ENCODE measurements around the gene WDCP. TPM values are rescaled to one million over a fixed set of nuclear protein-coding genes. Genes with fewer than 3 reads are reported as not detected.
A peak's percentile ranks its signal among the peaks of the same experiment; 100 is the strongest.
"Not testable (repeated sequence)": the region's sequence is repeated elsewhere in the genome, so short reads cannot be mapped to it uniquely, and the experiment has no call there.

Gene WDCP, protein sequence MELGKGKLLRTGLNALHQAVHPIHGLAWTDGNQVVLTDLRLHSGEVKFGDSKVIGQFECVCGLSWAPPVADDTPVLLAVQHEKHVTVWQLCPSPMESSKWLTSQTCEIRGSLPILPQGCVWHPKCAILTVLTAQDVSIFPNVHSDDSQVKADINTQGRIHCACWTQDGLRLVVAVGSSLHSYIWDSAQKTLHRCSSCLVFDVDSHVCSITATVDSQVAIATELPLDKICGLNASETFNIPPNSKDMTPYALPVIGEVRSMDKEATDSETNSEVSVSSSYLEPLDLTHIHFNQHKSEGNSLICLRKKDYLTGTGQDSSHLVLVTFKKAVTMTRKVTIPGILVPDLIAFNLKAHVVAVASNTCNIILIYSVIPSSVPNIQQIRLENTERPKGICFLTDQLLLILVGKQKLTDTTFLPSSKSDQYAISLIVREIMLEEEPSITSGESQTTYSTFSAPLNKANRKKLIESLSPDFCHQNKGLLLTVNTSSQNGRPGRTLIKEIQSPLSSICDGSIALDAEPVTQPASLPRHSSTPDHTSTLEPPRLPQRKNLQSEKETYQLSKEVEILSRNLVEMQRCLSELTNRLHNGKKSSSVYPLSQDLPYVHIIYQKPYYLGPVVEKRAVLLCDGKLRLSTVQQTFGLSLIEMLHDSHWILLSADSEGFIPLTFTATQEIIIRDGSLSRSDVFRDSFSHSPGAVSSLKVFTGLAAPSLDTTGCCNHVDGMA
- total RNA-seq, result 3.0 TPM

- Histone ChIP-seq H3K4me3 (ENCODE audit: low read length) (peak within 1 kb of the TSS; percentile 75), H3K4me1 (ENCODE audit: insufficient read depth, low read length) (peaks cover 30% of the 10 kb centered on the region), H3K27me3 (ENCODE audit: insufficient read depth, low read length) (peaks cover 17% of the 10 kb centered on the region), H3K9me3 (ENCODE audit: low read depth, low read length) (no peaks in the 10 kb centered on the region)
Measured at GRCh38 chr2:24046930-24047702, at the start of gene WDCP. WDCP (minus strand) TSS chr2:24047391; CDS start chr2:24039494, 7,897 bp downstream.

DNA sequence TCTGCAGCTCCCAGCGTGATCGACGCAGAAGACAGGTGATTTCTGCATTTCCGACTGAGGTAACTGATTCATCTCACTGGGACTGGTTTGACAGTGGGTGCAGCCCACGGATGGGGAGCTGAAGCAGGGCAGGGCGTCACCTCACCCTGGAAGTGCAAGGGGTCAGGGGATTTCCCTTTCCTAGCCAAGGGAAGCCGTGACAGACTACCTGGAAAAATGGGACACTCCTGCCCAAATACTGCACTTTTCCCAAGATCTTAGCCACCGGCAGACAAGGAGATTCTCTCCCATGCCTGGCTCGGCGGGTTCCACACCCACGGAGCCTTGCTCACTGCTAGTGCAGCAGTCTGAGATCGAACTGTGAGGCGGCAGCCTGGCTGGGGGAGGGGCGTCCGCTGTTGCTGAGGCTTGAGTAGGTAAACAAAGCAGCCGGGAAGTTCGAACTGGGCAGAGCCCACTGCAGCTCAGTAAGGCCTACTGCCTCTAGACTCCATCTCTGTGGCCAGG lies 48.0 kb upstream of the WDCP start:
- H3K4me3 ChIP-seq (ENCODE audit: low read length); H3K4me1 ChIP-seq (ENCODE audit: insufficient read depth, low read length); H3K9me3 ChIP-seq (ENCODE audit: low read depth, low read length); H3K27me3 ChIP-seq (ENCODE audit: insufficient read depth, low read length): not testable (repeated sequence)

- not testable (repeated sequence) for H3K4me3 ChIP-seq (ENCODE audit: low read length); H3K4me1 ChIP-seq (ENCODE audit: insufficient read depth, low read length); H3K27me3 ChIP-seq (ENCODE audit: insufficient read depth, low read length); H3K9me3 ChIP-seq (ENCODE audit: low read depth, low read length)
Measured at GRCh38 chr2:24093270-24093669, 46.1 kb upstream of the WDCP start.

DNA sequence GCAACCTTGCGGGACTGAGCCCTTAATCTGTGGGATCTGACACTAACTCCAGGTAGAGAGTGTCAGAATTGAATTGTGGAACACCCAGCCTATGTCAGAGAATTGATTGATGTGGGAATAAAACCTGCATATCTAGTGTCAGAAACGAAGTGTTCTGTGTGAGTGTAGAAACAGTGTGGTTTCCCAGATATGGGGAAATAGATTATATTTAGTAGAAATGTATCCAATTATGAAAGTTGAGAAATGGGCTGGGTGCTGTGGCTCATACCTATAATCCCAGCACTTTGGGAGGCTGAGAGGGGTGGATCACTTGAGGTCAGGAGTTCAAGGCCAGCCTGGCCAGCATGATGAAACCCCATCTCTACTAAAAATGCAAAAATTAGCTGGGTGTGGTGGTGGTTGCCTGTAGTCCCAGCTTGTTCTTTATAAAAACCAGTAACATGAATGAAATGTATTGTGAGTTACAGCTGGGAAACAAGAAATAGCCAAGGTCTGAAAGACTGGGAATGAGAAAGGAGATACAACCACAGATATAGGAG lies 41.7 kb upstream of the WDCP start:
- Histone ChIP-seq H3K4me1 (ENCODE audit: insufficient read depth, low read length) (peaks cover 19% of the 10 kb centered on the region), H3K9me3 (ENCODE audit: low read depth, low read length) (no peaks in the 10 kb centered on the region), H3K4me3 (ENCODE audit: low read length) (no peak overlapping the region), H3K27me3 (ENCODE audit: insufficient read depth, low read length) (no peaks in the 10 kb centered on the region)

GRCh38 chr2:24087032-24087431 lies 39.8 kb upstream of the WDCP start:
- H3K9me3 ChIP-seq (ENCODE audit: low read depth, low read length), result no peaks in the 10 kb centered on the region
- no peak overlapping the region for H3K4me3 ChIP-seq (ENCODE audit: low read length)
- no peaks in the 10 kb centered on the region for H3K27me3 ChIP-seq (ENCODE audit: insufficient read depth, low read length)
- H3K4me1 ChIP-seq (ENCODE audit: insufficient read depth, low read length), result peaks cover 38% of the 10 kb centered on the region

GRCh38 chr2:24086241-24086640 lies 39.0 kb upstream of the WDCP start:
- Histone ChIP-seq H3K4me1 (ENCODE audit: insufficient read depth, low read length) (peaks cover 46% of the 10 kb centered on the region), H3K4me3 (ENCODE audit: low read length) (no peak overlapping the region), H3K27me3 (ENCODE audit: insufficient read depth, low read length) (no peaks in the 10 kb centered on the region), H3K9me3 (ENCODE audit: low read depth, low read length) (no peaks in the 10 kb centered on the region)

- H3K27me3 ChIP-seq (ENCODE audit: insufficient read depth, low read length), result no peaks in the 10 kb centered on the region
- peak overlapping the region; percentile 53 for H3K4me3 ChIP-seq (ENCODE audit: low read length)
- peaks cover 55% of the 10 kb centered on the region for H3K4me1 ChIP-seq (ENCODE audit: insufficient read depth, low read length)
- H3K9me3 ChIP-seq (ENCODE audit: low read depth, low read length), result no peaks in the 10 kb centered on the region
Measured at GRCh38 chr2:24085200-24085489, 38.0 kb upstream of the WDCP start.

GRCh38 chr2:24084386-24085199 lies 37.4 kb upstream of the WDCP start, which contains the start of gene TP53I3:
TP53I3 (minus strand) TSS chr2:24084834; CDS start chr2:24084326, 508 bp downstream.
- Histone ChIP-seq H3K4me1 (ENCODE audit: insufficient read depth, low read length) (peaks cover 55% of the 10 kb centered on the region), H3K4me3 (ENCODE audit: low read length) (peak within 1 kb of the TSS; percentile 53), H3K27me3 (ENCODE audit: insufficient read depth, low read length) (no peaks in the 10 kb centered on the region), H3K9me3 (ENCODE audit: low read depth, low read length) (no peaks in the 10 kb centered on the region)

GRCh38 chr2:24083567-24084385 lies 36.6 kb upstream of the WDCP start:
- H3K9me3 ChIP-seq (ENCODE audit: low read depth, low read length), result no peaks in the 10 kb centered on the region
- H3K4me3 ChIP-seq (ENCODE audit: low read length), result peak overlapping the region; percentile 53
- H3K27me3 ChIP-seq (ENCODE audit: insufficient read depth, low read length), result no peaks in the 10 kb centered on the region
- peaks cover 52% of the 10 kb centered on the region for H3K4me1 ChIP-seq (ENCODE audit: insufficient read depth, low read length)

DNA sequence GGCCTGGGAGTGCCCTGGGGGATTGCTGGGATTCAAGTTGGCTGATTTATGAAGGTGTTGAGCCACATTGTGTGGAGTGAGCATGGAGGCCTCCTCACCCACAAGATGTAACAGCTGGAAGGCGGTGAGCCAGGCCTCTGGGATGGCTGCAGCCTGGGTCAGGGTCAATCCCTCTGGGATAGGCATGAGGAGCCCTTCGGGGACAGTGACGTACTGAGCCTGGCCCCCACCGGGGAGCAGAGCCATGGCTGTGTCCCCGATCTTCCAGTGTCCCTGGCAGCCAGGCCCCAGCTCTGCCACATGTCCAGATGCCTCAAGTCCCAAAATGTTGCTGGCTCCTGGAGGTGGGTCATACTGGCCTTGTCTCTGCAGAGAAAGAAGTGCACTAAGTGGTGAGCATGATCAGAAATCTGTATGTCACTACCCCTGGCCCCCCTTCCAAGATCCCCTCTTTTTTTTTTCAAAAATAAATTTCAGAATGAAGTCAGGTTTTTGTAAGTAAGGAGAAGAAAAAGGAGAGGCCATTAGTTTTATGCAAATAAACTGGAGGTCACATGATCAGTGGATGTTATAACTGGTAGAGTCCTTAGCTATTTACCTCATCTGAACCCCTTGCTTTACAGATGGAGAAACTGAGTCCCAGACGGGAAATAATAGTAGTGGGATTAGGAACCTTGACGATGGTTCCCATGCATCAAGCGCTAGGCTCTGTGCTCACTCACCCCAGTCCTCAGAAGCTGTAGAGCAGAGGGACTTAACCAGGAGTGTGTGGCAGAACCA lies 35.8 kb upstream of the WDCP start:
- no peaks in the 10 kb centered on the region for H3K27me3 ChIP-seq (ENCODE audit: insufficient read depth, low read length)
- peaks cover 57% of the 10 kb centered on the region for H3K4me1 ChIP-seq (ENCODE audit: insufficient read depth, low read length)
- no peaks in the 10 kb centered on the region for H3K9me3 ChIP-seq (ENCODE audit: low read depth, low read length)
- H3K4me3 ChIP-seq (ENCODE audit: low read length), result peak overlapping the region; percentile 53

DNA sequence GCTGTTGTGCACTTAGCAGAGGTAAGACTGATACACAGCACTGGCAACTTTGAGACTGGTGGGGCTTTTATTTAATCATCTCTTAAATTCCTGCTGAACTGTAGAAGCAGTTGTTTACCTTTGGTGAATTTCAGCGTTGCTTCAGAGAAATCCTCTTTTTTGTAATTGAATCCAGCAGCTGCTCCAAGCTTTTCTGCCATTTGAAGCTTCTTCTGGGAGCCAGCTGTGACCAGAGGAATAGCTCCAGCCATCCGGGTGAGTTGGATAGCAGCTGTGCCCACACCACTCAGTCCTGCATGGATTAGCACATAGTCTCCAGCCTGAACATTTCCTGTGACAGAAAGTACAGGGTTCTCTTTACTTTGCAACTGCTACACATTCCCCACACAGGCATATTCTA lies 33.5 kb upstream of the WDCP start:
- Histone ChIP-seq H3K4me1 (ENCODE audit: insufficient read depth, low read length) (peaks cover 68% of the 10 kb centered on the region), H3K9me3 (ENCODE audit: low read depth, low read length) (no peaks in the 10 kb centered on the region), H3K4me3 (ENCODE audit: low read length) (no peak overlapping the region), H3K27me3 (ENCODE audit: insufficient read depth, low read length) (no peaks in the 10 kb centered on the region)

DNA sequence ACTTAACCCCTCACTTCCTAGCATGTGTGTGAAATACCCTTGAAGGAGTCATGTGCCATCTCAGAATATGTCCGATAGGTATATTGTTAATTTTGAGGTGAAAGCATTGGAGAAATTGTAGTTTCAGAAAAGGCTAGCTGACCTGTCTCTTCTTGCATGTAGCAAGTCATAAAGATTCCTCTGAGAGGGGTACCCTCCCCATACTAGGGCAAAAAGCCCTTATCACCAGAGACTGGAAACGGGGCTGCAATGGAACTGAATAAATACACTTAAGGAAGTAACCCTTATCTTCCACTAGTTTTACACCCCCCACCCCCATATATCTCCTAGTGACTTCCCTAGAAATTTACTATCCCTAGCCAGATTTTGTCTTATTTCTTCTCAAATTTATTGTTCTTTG lies 30.7 kb upstream of the WDCP start:
- H3K9me3 ChIP-seq (ENCODE audit: low read depth, low read length), result no peaks in the 10 kb centered on the region
- no peaks in the 10 kb centered on the region for H3K27me3 ChIP-seq (ENCODE audit: insufficient read depth, low read length)
- peaks cover 59% of the 10 kb centered on the region for H3K4me1 ChIP-seq (ENCODE audit: insufficient read depth, low read length)
- H3K4me3 ChIP-seq (ENCODE audit: low read length), result no peak overlapping the region

- H3K27me3 ChIP-seq (ENCODE audit: insufficient read depth, low read length), result no peaks in the 10 kb centered on the region
- H3K4me1 ChIP-seq (ENCODE audit: insufficient read depth, low read length), result peaks cover 55% of the 10 kb centered on the region
- H3K4me3 ChIP-seq (ENCODE audit: low read length), result peak overlapping the region; percentile 72
- H3K9me3 ChIP-seq (ENCODE audit: low read depth, low read length), result no peaks in the 10 kb centered on the region
Measured at GRCh38 chr2:24077535-24077877, 30.3 kb upstream of the WDCP start.

Data from mononuclear cell (primary cell).